ENCODE data around the gene AP2A2.
A peak's percentile ranks its signal among the peaks of the same experiment; 100 is the strongest.

The AP2A2 gene

GRCh38 chr11:911031-911889 is 14.4 kb upstream of the AP2A2 start:
- H3K4me3 ChIP-seq (ENCODE audit: low read depth, low read length) = peak overlapping the region; percentile 85
- no peak for TF ChIP-seq CTCF (IDR thresholded peaks at IDR 0.05; ENCODE audit: low read depth, low read length, missing control alignments)
- no peak for DNase-seq (ENCODE audit: low read depth)
- in situ Hi-C loops (cut with HindIII; ENCODE audit: low sequenced_read_pairs) = loop anchor here (5.0 kb wide), 1 partner anchor 86 kb away; no protein-coding TSS in a partner anchor

DNA sequence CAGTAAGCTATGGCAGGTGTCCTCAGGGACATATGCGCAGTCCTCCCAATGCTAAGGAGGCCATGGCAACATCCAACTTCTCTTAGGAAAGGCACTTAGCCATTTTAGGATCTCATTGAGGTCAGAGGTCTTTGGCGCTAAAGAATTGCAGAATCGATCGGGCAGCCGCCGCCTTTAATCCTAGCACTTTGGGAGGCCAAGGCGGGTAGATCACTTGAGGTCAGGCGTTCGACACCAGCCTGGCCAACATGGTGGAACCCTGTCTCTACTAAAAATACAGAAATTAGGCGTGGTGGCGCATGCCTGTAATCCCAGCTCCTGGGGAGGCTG is 13.8 kb upstream of the AP2A2 start:
- no peak for DNase-seq (ENCODE audit: low read depth)
- in situ Hi-C loops (cut with HindIII; ENCODE audit: low sequenced_read_pairs) = loop anchor here (5.0 kb wide), 1 partner anchor 85 kb away; no protein-coding TSS in a partner anchor
- no peak for TF ChIP-seq CTCF (IDR thresholded peaks at IDR 0.05; ENCODE audit: low read depth, low read length, missing control alignments)
- H3K4me3 ChIP-seq (ENCODE audit: low read depth, low read length) = peak overlapping the region; percentile 85

- no peak for TF ChIP-seq CTCF (IDR thresholded peaks at IDR 0.05; ENCODE audit: low read depth, low read length, missing control alignments)
- no peak overlapping the region for H3K4me3 ChIP-seq (ENCODE audit: low read depth, low read length)
- DNase-seq (ENCODE audit: low read depth) = no peak
- in situ Hi-C loops (cut with HindIII; ENCODE audit: low sequenced_read_pairs) = loop anchor here (5.0 kb wide), 1 partner anchor 85 kb away; no protein-coding TSS in a partner anchor
Observed at GRCh38 chr11:912266-912665, 13.4 kb upstream of the AP2A2 start.

DNA sequence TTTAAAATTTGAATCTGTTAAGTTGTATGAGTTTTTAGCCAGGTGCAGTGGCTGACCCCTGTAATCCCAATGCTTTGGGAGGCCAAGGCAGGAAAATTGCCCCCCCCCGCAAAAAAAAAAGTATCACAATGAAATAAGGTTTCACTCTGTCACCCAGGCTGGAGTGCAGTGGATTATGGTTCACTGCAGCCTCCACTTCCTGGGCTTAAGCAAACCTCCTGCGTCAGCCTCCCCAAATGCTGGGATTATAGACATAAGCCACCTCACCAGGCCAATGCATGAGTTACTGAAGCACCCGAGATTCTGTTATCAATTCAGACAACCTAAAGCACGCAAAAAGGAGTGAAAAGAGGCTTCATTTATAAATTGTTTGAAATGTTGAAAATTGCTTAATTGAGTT is 12.6 kb upstream of the AP2A2 start:
- DNase-seq (ENCODE audit: low read depth) = no peak
- no peak overlapping the region for H3K4me3 ChIP-seq (ENCODE audit: low read depth, low read length)
- in situ Hi-C loops (cut with HindIII; ENCODE audit: low sequenced_read_pairs) = loop anchor here (5.0 kb wide), 1 partner anchor 84 kb away; no protein-coding TSS in a partner anchor
- no peak for TF ChIP-seq CTCF (IDR thresholded peaks at IDR 0.05; ENCODE audit: low read depth, low read length, missing control alignments)

DNA sequence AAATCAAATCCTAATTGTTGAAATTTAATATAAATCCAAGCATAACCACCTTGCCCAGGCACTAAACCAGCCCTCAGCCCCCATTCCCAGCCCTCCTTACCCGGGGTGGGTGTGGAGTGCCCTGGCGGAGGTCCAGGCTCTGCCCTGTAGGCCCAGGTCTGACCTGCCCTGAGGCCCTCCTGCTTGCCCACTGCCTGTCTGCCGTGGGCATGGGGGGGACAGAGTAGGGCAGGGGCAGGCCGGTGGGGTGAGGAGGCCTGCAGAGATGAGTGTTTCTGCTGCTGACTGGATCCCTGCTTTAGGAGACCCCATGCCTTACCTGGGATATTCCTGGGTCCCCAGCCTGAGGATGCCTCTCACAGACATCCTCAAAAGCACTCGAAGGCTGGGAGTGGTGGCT is 11.5 kb upstream of the AP2A2 start:
- in situ Hi-C loops (cut with HindIII; ENCODE audit: low sequenced_read_pairs) = loop anchor here (5.0 kb wide), 1 partner anchor 83 kb away; no protein-coding TSS in a partner anchor
- H3K4me3 ChIP-seq (ENCODE audit: low read depth, low read length) = no peak overlapping the region
- DNase-seq (ENCODE audit: low read depth) = no peak
- no peak for TF ChIP-seq CTCF (IDR thresholded peaks at IDR 0.05; ENCODE audit: low read depth, low read length, missing control alignments)

GRCh38 chr11:914747-915501 is 10.7 kb upstream of the AP2A2 start:
- no peak for TF ChIP-seq CTCF (IDR thresholded peaks at IDR 0.05; ENCODE audit: low read depth, low read length, missing control alignments)
- in situ Hi-C loops (cut with HindIII; ENCODE audit: low sequenced_read_pairs) = loop anchor here (5.0 kb wide), 1 partner anchor 82 kb away; no protein-coding TSS in a partner anchor
- DNase-seq (ENCODE audit: low read depth) = no peak
- no peak overlapping the region for H3K4me3 ChIP-seq (ENCODE audit: low read depth, low read length)

Data from astrocyte of the cerebellum (primary cell).